ENCODE measurements around the gene MORN1. TPM values are rescaled to one million over a fixed set of nuclear protein-coding genes. Genes with fewer than 3 reads are reported as not detected.

The MORN1 gene
- total and polyA plus RNA-seq, 2 of the 8 experiments (the other 6 are each of a cell fraction or from before 2014, with no cell fraction given) = 5.0 to 9.1 TPM

DNA sequence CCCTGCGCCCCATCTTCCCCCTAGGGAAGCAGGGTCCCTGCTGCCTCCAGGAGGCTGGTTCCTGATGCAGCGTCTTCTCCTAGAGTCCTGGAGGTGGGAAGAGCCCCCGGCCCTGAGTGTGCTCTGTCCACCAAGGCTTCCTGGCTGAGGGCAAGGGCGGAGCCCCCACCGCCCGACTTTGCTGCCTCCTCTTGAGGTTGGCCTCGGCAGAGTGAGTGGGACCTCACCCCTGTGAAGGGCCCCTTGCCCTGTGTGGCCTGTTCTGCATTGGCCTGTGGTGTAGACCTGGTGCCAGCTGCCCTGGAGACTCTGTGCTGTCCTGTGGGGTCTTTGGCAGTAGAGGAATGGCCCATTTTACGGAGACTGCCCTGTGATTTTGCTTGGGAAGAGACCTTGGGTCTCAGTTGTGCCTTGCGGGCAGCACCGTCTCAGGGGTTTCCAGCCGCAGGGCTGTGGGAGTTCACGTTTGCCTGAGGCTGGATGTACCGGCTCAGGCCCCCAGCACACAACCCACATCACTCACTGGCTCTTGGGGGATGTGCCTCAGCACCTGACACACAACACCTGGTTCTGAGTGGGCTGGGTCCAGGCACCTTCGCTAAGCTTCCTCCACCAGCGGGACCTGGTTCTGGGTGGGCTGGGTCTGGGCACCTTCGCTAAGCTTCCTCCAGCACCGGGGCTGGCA lies 89.6 kb downstream of the MORN1 start (continued):
- TF ChIP-seq CEBPB (IDR thresholded peaks at IDR 0.05; ENCODE audit: low read depth, low read length) (no peak), ASH2L (IDR thresholded peaks at IDR 0.05; ENCODE audit: low read length) (no peak), CBX5 (IDR thresholded peaks at IDR 0.05; ENCODE audit: low read depth, low read length) (no peak), POU5F1 (IDR thresholded peaks at IDR 0.05; ENCODE audit: low read depth, low read length) (no peak)

Data from H1 (cell line).